HepG2 (cell line): ENCODE results near the gene KCNT1. TPM values are rescaled to one million over a fixed set of nuclear protein-coding genes. Genes with fewer than 3 reads are reported as not detected.

Experiments used
- ATAC-seq: fragments of 200-7000 bp; cut with Tn5 transposase; 3 replicates; pipeline ENCODE4 v1.9.1; 2020; ENCODE audit warnings: mild to moderate bottlenecking, moderate library complexity
- BruUV-seq: library from RNA; stranded (reverse); fragments of 400-500 nt; replicated peaks from 2 replicates; lab custom pipeline; 2021; lab: Mats Ljungman, UMichigan
- CTCF ChIA-PET: fragments of 300-600 bp; formaldehyde crosslinking; extraction: SDS; loops from one replicate; lab custom pipeline; 2021; ENCODE audit warnings: low total read pairs, inconsistent platforms, low intra/inter-chr PET ratio; lab: Yijun Ruan, JAX
- POLR2A ChIA-PET: fragments of 350-600 bp; sonication (Branson Sonifier 250); formaldehyde crosslinking; loops from one replicate; lab custom pipeline; 2020; ENCODE audit warnings: antibody characterized with exemption, inconsistent platforms; lab: Yijun Ruan, JAX
- DNase-seq: peaks from one replicate; pipeline ENCODE4 v3.0.0-alpha.2; 2015; ENCODE audit warnings: low spot score
- FAIRE-seq: peaks from 3 replicates; lab custom pipeline; 2011; peaks lifted over from hg19 to GRCh38; lab: Jason Lieb, UNC
- H2AFZ ChIP-seq: one replicate; pipeline ENCODE4 v1.6.1; 2011; ENCODE audit warnings: low read length, inconsistent platforms
- H3K27ac ChIP-seq: fragments of 300-600 bp; 3 replicates; pipeline ENCODE4 v1.8.0; 2011; ENCODE audit warnings: mixed run types, mild to moderate bottlenecking, mixed read lengths, low read length, inconsistent platforms; ENCODE audit not compliant: insufficient read depth; ENCODE audit errors: extremely low read length
- H3K27me3 ChIP-seq, 2 experiments: fragments of 200-600 bp in 1 of 2; 2 replicates in 1 of 2; 3 replicates in 1 of 2; pipeline versions ENCODE4 v1.6.0 to v1.8.0; 2011; ENCODE audit warnings: low read length in 2 of 2, mild to moderate bottlenecking in 2 of 2, moderate library complexity in 2 of 2, inconsistent platforms in 1 of 2; ENCODE audit not compliant: insufficient read depth in 2 of 2, control insufficient read depth in 1 of 2
- H3K36me3 ChIP-seq, 2 experiments: fragments of 200-600 bp in 1 of 2; replicated peaks in 1 of 2; 2 replicates in 1 of 2; 3 replicates in 1 of 2; pipeline versions ENCODE4 v1.5.1 to v1.8.0; 2011; ENCODE audit warnings: low read length in 2 of 2, inconsistent platforms in 1 of 2; ENCODE audit not compliant: insufficient read depth in 2 of 2, control insufficient read depth in 1 of 2
- H3K4me1 ChIP-seq: 2 replicates; pipeline ENCODE4 v1.5.1; 2012; ENCODE audit warnings: low read length, inconsistent platforms; ENCODE audit not compliant: insufficient read depth
- H3K4me2 ChIP-seq: 2 replicates; pipeline ENCODE4 v1.6.0; 2011; ENCODE audit warnings: low read depth, low read length, inconsistent platforms
- H3K4me3 ChIP-seq, 3 experiments: fragments of 200-600 bp in 1 of 3; sonication (generic), shearing (Covaris generic) in 1 of 3; replicated peaks in 1 of 3; 2 replicates each; pipeline ENCODE4 v1.5.1; 2011 to 2016; ENCODE audit warnings: low read length in 3 of 3, inconsistent platforms in 2 of 3, low read depth in 2 of 3, mild to moderate bottlenecking in 2 of 3, control low read depth in 1 of 3, mixed read lengths in 1 of 3; ENCODE audit not compliant: insufficient read depth in 1 of 3
- H3K79me2 ChIP-seq: one replicate; pipeline ENCODE4 v1.6.1; 2011; ENCODE audit warnings: low read length, inconsistent platforms; ENCODE audit not compliant: insufficient read depth
- H3K9ac ChIP-seq: 2 replicates; pipeline ENCODE4 v1.6.0; 2011; ENCODE audit warnings: mild to moderate bottlenecking, low read depth, low read length, inconsistent platforms; ENCODE audit not compliant: insufficient read depth
- H3K9me3 ChIP-seq: 2 replicates; pipeline ENCODE4 v1.5.1; 2012; ENCODE audit warnings: mild to moderate bottlenecking, low read length
- H4K20me1 ChIP-seq: 2 replicates; pipeline ENCODE4 v1.6.0; 2011; ENCODE audit warnings: inconsistent platforms, mild to moderate bottlenecking, low read length, moderate library complexity; ENCODE audit not compliant: insufficient read depth
- ATF6 ChIP-seq: sonication (generic); formaldehyde crosslinking; conservative IDR thresholded peaks from 2 replicates; pipeline ENCODE4 v1.4.0; 2020; ENCODE audit warnings: missing genetic modification reagents
- CSRNP2 ChIP-seq: sonication (generic); formaldehyde crosslinking; conservative IDR thresholded peaks from 2 replicates; pipeline ENCODE4 v1.8.0; 2022; ENCODE audit warnings: low read depth, missing genetic modification reagents
- FIP1L1 ChIP-seq: fragments of 200-400 bp; formaldehyde crosslinking; IDR thresholded peaks from 2 replicates; pipeline ENCODE4 v1.6.1; 2018; ENCODE audit warnings: low read depth, mild to moderate bottlenecking, low read length, moderate library complexity, borderline replicate concordance; ENCODE audit not compliant: insufficient read depth
- KDM6A ChIP-seq: IDR thresholded peaks from 2 replicates; pipeline ENCODE4 v1.6.1; 2016; ENCODE audit warnings: low read depth
- KLF11 ChIP-seq: IDR thresholded peaks from 2 replicates; pipeline ENCODE4 v1.6.1; 2016; ENCODE audit warnings: missing compliant biosample characterization
- POGK ChIP-seq: sonication (generic); formaldehyde crosslinking; conservative IDR thresholded peaks from 2 replicates; pipeline ENCODE4 v1.8.0; 2022; ENCODE audit warnings: mild to moderate bottlenecking, moderate library complexity, missing genetic modification reagents
- RFX1 ChIP-seq: fragments of 450-650 bp; IDR thresholded peaks from 2 replicates; pipeline ENCODE4 v1.6.1; 2017
- ZNF709 ChIP-seq: sonication (generic); formaldehyde crosslinking; IDR thresholded peaks from 2 replicates; pipeline ENCODE4 v1.5.0; 2020; ENCODE audit warnings: mild to moderate bottlenecking, missing genetic modification reagents
- ZNF776 ChIP-seq: sonication (generic); formaldehyde crosslinking; IDR thresholded peaks from 2 replicates; pipeline ENCODE4 v1.4.0; 2020; ENCODE audit warnings: mild to moderate bottlenecking, missing genetic modification reagents
- ZNF781 ChIP-seq: sonication (generic); formaldehyde crosslinking; IDR thresholded peaks from 2 replicates; pipeline ENCODE4 v1.5.1; 2020; ENCODE audit warnings: borderline replicate concordance, mild to moderate bottlenecking, missing genetic modification reagents; ENCODE audit errors: not compliant biosample characterization
- WGBS: methylation state at CpG from one replicate; pipeline ENCODE4 v1.1.6; 2017; ENCODE audit warnings: low lambda C conversion rate; 5-methylcytosine and 5-hydroxymethylcytosine counted together
- in situ Hi-C: cut with HindIII; loops from 2 replicates; pipeline ENCODE4 v1.10.0; 2017; ENCODE audit warnings: low pct_unique_long_range_greater_than_20kb; ENCODE audit not compliant: extremely low pct_ligation_motif_present
- intact Hi-C: fragments of 100-400 bp; cut with micrococcal nuclease; formaldehyde crosslinking; loops from one replicate; pipeline ENCODE4 v1.10.0; 2022; ENCODE audit not compliant: unreplicated experiment
- polyA plus RNA-seq, 8 experiments: library from polyadenylated mRNA; depleted of rRNA in 3 of 8; stranded (reverse) in 7 of 8; unstranded in 1 of 8; fragments of >200 nt; fragmentation: Illumina TruSeq in 4 of 8; extraction: Trizol in 4 of 8; gene quantifications; 2 replicates each; pipeline versions ENCODE4 v1.2.1 to v1.2.3, GENCODE V29; 2011 to 2016; ENCODE audit warnings: low read depth in 4 of 8, missing spikeins in 1 of 8, mixed read lengths in 1 of 8; ENCODE audit not compliant: insufficient read depth in 1 of 8
- total RNA-seq, 5 experiments: library from RNA; depleted of rRNA; stranded (reverse); fragments of >200 nt; fragmentation: Illumina TruSeq; extraction: Trizol; gene quantifications; 2 replicates each; pipeline ENCODE4 v1.2.3, GENCODE V29; 2016; ENCODE audit warnings: low read depth in 1 of 5

Gene KCNT1
- total and polyA plus RNA-seq, 2 of the 13 experiments (the other 11 are each of a cell fraction or from before 2014, with no cell fraction given): not detected

- Histone ChIP-seq H3K9ac (no peak overlapping the region), H4K20me1 (0 out of 2 replicates have a peak, but pooled peaks cover 4% of the 10 kb centered on the region), H3K36me3 (no peaks in the 10 kb centered on the region), H3K27ac (no peak overlapping the region), H3K4me1 (no peaks in the 10 kb centered on the region), H3K9me3 (no peaks in the 10 kb centered on the region), H2AFZ (no peak overlapping the region), H3K4me2 (no peak overlapping the region), H3K4me3 (no peak overlapping the region), H3K27me3 (peaks cover 21 to 79% of the 10 kb centered on the region in 2 experiments), H3K79me2 (no peaks in the 10 kb centered on the region)
- no peak for DNase-seq
- WGBS: 0% methylated on average over 1 of the region's 15 CpGs
- in situ Hi-C loops: no loop called here
- ChIA-PET POLR2A (no interaction called here), CTCF (no interaction called here)
- ATAC-seq: no peak
- BruUV-seq: no TSS peak
- no peak for TF ChIP-seq POGK
- no peak for TF ChIP-seq ZNF709 (CRISPR knock-in tag)
- TF ChIP-seq KDM6A (CRISPR knock-in tag): no peak
- no peak for TF ChIP-seq ATF6
- TF ChIP-seq RFX1: no peak
- TF ChIP-seq CSRNP2 (CRISPR knock-in tag): no peak
- TF ChIP-seq ZNF776 (CRISPR knock-in tag): no peak
- TF ChIP-seq FIP1L1: no peak
- no peak for TF ChIP-seq ZNF781 (CRISPR knock-in tag)
- TF ChIP-seq KLF11 (CRISPR knock-in tag): no peak
- intact Hi-C loops: no loop called here
- no peak for FAIRE-seq
Observed at GRCh38 chr9:135700525-135700924, 1.5 kb upstream of the KCNT1 start.
